Embryonic facial prominence (tissue), 1 donor: ENCODE data around the gene RSBN1L.
A peak's percentile ranks its signal among the peaks of the same experiment; 100 is the strongest.

Source experiments
- DNase-seq: peaks from one replicate; pipeline ENCODE4 v3.0.0-alpha.2; 2016; ENCODE audit errors: extremely low spot score

RSBN1L gene

GRCh38 chr7:77731716-77732115 lies 35.5 kb downstream of the RSBN1L start:
- DNase-seq = no peak

DNA sequence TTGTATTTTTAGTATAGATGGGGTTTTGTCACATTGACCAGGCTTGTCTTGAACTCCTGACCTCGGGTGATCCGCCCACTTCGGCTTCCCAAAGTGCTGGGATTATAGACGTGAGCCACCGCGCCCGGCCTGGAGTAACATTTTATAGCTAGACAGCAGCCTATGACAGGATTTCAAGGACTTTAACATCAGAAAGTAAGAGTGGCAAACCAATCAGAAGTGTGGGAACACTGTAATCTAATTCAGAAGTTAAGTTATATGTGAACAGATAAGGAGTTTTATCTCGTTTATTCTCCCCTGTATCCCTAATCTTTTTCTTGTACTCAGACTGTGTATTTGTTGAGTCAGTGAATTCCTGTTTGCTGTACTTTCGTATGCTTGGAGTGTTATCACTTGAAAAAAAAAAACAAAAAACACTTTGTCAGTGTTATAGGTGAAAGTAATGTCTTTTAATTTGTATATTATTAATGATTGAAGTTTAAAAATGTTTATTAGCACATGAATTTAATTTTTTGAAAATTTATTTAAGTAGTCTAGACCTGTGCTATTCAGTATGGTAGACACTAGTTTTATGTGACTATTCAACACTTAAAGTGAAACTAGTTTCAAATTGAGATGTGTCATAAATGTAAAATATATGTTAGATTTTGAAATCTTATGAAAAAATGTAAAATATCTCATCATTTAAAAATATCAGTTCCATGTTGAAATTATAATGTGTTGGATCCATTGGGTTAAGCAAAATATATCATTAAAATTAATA lies 38.6 kb downstream of the RSBN1L start:
- DNase-seq = no peak

- no peak for DNase-seq
These were observed 39.2 kb downstream of the RSBN1L start for GRCh38 chr7:77735457-77735856.

- DNase-seq = no peak
These were observed 40.7 kb downstream of the RSBN1L start for GRCh38 chr7:77736991-77737390.

- no peak for DNase-seq
These were observed 42.1 kb downstream of the RSBN1L start for GRCh38 chr7:77738382-77738781.

GRCh38 chr7:77738871-77739270 lies 42.6 kb downstream of the RSBN1L start:
- DNase-seq = no peak

GRCh38 chr7:77740257-77740656 lies 44.0 kb downstream of the RSBN1L start:
- no peak for DNase-seq

GRCh38 chr7:77743518-77743917 lies 47.3 kb downstream of the RSBN1L start:
- no peak for DNase-seq

GRCh38 chr7:77745746-77746145 lies 49.5 kb downstream of the RSBN1L start:
- DNase-seq = no peak

- DNase-seq = no peak
These were observed 50.0 kb downstream of the RSBN1L start for GRCh38 chr7:77746164-77746823.

GRCh38 chr7:77746824-77747165 lies 50.5 kb downstream of the RSBN1L start:
- DNase-seq = no peak

GRCh38 chr7:77747178-77747577 lies 50.9 kb downstream of the RSBN1L start:
- DNase-seq = no peak

DNA sequence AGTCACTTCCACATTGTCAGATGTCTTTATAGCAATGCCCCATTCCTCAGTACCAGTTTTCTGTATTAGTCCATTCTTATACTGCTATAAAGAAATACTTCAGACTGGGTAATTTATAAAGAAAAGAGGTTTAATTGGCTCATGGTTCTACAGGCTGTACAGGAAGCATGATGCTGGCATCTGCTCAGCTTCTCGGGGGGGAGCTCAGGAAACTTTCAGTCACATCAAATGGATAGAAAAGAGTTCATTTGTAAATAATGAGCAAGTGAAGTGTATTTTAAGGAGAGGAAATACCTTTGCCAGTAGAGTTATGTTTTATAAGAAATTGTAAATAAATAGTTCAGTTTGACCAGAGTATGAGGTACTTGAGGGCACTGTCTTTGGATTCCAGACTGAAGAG lies 51.5 kb downstream of the RSBN1L start:
- no peak for DNase-seq

DNA sequence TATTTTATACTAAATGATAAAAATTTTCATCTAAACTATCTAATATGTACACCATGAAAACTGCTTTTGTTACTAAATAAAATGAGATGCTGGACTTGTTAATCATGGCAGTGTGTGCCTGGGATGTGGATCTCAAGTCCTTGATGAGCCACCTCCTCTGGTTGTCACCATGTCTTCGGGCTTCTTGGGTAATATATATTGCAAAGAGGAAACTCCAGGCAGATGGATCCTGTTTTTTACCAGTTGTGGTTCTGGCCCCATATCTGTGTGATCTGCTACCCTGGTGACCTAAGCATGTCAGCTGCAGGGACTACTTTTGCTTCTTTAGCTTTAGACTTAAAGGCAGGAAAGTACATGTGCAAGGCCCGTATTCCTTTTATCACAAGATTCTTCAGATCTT lies 55.8 kb downstream of the RSBN1L start:
- DNase-seq = no peak

DNA sequence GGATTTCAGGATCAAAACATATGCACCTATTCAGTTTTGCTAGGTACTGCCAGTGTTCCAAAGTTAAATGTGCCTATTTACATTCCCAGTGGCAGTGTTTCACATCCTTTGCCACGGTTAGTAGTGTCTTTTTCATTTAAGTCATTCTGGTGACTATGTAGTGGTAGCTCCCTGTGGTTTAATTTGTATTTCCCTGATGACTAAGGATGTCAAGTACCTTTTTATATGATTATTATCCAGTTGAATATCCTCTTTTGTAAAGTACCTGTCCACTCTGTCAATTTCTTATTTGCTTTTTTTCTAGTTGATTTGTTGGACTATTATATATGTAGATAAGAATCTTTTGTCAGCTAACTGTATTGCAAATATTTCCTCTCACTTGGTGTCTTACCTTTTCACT lies 56.9 kb downstream of the RSBN1L start:
- DNase-seq = no peak

DNA sequence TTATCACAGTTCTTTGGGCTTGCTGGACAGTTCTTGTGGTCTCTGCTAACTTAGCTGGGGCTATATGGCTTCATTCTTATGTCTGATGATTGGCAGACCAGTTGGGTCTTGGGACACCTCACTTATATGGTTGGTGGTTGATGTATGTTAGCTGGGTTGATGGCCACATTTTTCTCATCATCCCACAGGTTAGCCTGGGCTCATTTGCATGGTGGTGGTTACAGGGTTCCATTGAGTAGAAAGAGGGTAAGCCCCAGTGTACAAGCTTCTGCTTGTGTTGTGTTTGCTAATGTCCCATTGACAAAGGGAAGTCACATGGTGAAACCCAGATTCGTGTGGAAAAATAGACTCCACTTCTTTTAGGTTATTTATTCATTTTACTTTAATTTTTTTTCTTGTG lies 61.3 kb downstream of the RSBN1L start:
- no peak for DNase-seq

GRCh38 chr7:77759294-77759889 lies 63.1 kb downstream of the RSBN1L start:
- peak; percentile 32 for DNase-seq

- DNase-seq = no peak
These were observed 64.7 kb downstream of the RSBN1L start for GRCh38 chr7:77760809-77761453.

GRCh38 chr7:77765481-77765880 lies 69.2 kb downstream of the RSBN1L start:
- no peak for DNase-seq

DNA sequence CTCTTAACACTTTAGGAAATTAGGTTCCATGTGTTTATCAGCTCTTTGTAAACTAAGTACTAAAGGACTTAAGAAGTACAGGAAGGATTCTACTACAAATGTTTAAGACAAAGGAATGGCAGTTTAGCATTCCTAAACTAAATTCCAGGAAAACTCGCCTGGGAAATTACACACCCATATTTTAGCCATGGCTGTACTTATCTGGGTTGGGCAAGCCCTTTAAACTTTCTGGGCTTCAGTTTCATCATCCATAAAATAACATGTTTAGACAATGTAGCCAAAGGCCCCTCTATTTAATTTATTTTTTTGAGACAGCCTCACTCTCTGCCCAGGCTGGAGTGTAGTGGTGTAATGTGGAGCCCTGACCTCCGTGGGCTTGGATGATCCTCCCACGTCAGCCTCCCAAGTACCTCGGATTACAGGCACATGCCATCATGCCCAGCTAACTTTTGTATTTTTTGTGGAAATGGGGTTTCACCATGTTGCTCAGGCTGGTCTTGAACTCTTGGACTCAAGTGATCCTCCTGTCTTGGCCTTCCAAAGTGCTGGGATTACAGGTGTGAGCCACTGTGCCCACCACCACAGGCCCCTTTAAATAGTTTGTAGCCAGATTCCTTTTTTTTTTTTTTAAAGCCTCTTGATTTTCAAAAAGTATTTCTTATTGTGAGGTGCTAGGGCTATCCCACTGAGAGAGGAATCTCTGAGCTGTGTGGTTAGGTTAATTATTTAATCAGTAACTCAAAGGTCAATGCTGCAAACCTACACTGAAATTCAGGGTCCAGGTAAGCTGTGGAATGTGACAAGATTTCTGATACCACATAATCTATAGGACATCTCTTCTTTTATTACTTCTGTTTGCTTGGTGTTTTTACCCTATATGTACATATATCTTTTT lies 69.9 kb downstream of the RSBN1L start:
- no peak for DNase-seq

DNA sequence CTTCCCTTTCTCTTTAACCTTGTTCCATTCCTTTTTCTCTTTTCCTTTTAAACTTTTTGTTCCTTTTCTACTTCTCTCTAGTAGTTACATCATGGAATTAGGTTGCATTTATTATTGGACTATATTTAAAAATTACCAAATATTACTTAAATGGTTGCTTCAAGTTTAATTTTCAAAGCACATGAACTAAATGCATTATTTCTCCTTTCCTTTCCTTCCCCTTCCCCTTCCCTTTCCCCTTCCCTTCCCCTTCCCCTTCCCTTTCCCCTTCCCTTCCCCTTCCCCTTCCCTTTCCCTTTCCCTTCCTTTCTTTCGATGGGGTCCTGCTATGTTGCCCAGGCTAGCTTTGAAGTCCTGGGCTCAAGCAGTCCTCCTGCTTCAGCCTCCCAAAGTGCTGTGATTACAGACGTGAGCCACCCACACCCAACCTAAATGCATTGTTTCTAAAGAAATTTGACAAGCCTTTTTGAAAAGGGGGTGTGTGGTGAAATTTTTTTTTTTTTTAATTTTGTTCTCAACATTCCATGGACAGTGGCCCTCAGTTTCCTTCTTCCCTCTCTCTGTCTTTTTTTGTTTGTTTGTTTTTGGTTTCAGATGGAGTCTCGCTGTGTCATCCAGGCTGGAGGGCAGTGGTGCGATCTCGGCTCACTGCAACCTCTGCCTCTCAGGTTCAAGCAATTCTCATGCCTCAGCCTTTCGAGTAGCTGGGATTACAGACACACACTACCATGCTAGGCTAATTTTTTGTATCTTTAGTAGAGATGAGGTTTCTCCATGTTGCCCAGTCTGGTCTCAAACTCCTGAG lies 70.7 kb downstream of the RSBN1L start:
- DNase-seq = no peak
